Stimulated activated CD8-positive, alpha-beta memory T cell treated with anti-CD3 and anti-CD28 coated beads, Interleukin-4, amount 100 ng/mL, for 4 hours (primary cell): ENCODE measurements around the gene C9orf72.
"Not testable (repeated sequence)": the region's sequence is repeated elsewhere in the genome, so short reads cannot be mapped to it uniquely, and the experiment has no call there.

Experiments
- DNase-seq, 2 donors: peaks; one replicate each; pipeline ENCODE4 v3.0.0-alpha.2; 2020; ENCODE audit warnings: low read depth in 2 of 2, low spot score in 1 of 2

The C9orf72 gene

GRCh38 chr9:27572918-27573633 lies at the start of gene C9orf72:
Gene C9orf72, minus strand, starts transcription at chr9:27573481. Its CDS starts 6,361 bp downstream, at chr9:27567120.
- DNase-seq: peak; percentile 71 to 81

- DNase-seq: no peak
Observed at GRCh38 chr9:27622693-27623340, 49.5 kb upstream of the C9orf72 start.

- DNase-seq: no peak
Observed at GRCh38 chr9:27619743-27620142, 46.5 kb upstream of the C9orf72 start.

GRCh38 chr9:27618066-27618465 lies 44.8 kb upstream of the C9orf72 start:
- no peak for DNase-seq

- DNase-seq: no peak
Observed at GRCh38 chr9:27614551-27614950, 41.3 kb upstream of the C9orf72 start.

GRCh38 chr9:27612036-27612435 lies 38.8 kb upstream of the C9orf72 start:
- DNase-seq: not testable (repeated sequence)

- DNase-seq: no peak
Observed at GRCh38 chr9:27610622-27611021, 37.3 kb upstream of the C9orf72 start.

- DNase-seq: no peak
Observed at GRCh38 chr9:27602954-27603353, 29.7 kb upstream of the C9orf72 start.

GRCh38 chr9:27602142-27602861 lies 29.0 kb upstream of the C9orf72 start:
- no peak for DNase-seq

GRCh38 chr9:27601396-27601795 lies 28.1 kb upstream of the C9orf72 start:
- no peak for DNase-seq

- no peak for DNase-seq
Observed at GRCh38 chr9:27600256-27600655, 27.0 kb upstream of the C9orf72 start.

GRCh38 chr9:27599870-27600238 lies 26.6 kb upstream of the C9orf72 start:
- DNase-seq: no peak

- DNase-seq: no peak
Observed at GRCh38 chr9:27599102-27599869, 26.0 kb upstream of the C9orf72 start.

- DNase-seq: no peak
Observed at GRCh38 chr9:27595733-27596132, 22.5 kb upstream of the C9orf72 start.

GRCh38 chr9:27591672-27592071 lies 18.4 kb upstream of the C9orf72 start:
- no peak for DNase-seq

- DNase-seq: no peak
Observed at GRCh38 chr9:27591093-27591492, 17.8 kb upstream of the C9orf72 start.

- no peak for DNase-seq
Observed at GRCh38 chr9:27590651-27591050, 17.4 kb upstream of the C9orf72 start.

- DNase-seq: no peak
Observed at GRCh38 chr9:27589462-27589861, 16.2 kb upstream of the C9orf72 start.

GRCh38 chr9:27586304-27586703 lies 13.0 kb upstream of the C9orf72 start:
- no peak for DNase-seq

- DNase-seq: no peak
Observed at GRCh38 chr9:27584931-27585330, 11.7 kb upstream of the C9orf72 start.

GRCh38 chr9:27582794-27583193 lies 9.5 kb upstream of the C9orf72 start:
- DNase-seq: no peak
